GM19239 (cell line): ENCODE results near the gene MFN1.

ENCODE experiments used
- DNase-seq: peaks from one replicate; pipeline ENCODE4 v3.0.0; 2011; ENCODE audit warnings: low spot score; ENCODE audit not compliant: insufficient read length
- FAIRE-seq: peaks from 2 replicates; lab custom pipeline; 2011; peaks lifted over from hg19 to GRCh38; lab: Jason Lieb, UNC

MFN1 gene

DNA sequence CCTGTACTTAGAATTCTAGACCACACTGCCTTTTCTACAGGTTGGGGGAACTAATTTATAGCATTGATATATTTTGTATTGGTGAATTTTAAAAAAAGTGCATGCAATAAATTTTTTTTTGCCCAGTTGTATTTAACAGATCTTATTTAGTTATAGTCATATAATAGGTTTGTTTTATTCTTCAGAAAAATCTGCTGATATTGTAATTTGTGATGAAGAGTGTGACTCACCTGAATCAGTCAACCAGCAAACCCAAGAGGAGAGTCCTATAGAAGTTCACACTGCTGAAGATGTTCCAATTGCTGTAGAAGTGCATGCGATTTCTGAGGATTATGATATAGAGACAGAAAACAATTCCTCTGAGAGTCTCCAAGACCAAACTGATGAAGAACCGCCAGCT is 14.4 kb upstream of the MFN1 start:
- FAIRE-seq, result no peak
- DNase-seq, result no peak

DNA sequence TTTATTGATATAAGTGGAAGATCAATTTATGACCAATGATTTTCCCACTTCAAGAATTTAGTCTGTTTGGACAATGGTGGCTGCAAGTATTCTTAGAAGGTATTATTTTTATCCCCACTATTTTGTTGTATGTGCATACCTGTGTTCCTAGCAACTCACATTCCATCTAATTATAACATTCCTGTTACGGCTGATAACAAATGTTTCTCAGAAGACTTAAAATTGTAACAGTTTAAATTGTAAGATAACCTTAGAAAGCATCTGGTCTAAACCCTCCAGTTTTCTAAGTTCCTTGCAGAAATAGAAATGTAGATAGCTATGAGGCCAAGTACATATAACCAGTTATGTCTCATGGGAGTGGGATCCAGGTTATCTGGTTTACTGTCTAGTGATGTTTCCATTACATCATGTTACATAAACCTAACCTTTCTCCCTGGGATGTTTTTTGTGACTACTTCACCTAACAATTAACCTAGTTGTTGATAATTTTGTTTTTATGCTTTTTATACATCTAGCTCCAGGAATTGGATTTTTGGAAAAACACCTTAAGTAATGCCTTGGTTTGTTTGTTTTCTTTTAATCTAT is 11.1 kb upstream of the MFN1 start:
- DNase-seq (no peak), FAIRE-seq (no peak)

DNA sequence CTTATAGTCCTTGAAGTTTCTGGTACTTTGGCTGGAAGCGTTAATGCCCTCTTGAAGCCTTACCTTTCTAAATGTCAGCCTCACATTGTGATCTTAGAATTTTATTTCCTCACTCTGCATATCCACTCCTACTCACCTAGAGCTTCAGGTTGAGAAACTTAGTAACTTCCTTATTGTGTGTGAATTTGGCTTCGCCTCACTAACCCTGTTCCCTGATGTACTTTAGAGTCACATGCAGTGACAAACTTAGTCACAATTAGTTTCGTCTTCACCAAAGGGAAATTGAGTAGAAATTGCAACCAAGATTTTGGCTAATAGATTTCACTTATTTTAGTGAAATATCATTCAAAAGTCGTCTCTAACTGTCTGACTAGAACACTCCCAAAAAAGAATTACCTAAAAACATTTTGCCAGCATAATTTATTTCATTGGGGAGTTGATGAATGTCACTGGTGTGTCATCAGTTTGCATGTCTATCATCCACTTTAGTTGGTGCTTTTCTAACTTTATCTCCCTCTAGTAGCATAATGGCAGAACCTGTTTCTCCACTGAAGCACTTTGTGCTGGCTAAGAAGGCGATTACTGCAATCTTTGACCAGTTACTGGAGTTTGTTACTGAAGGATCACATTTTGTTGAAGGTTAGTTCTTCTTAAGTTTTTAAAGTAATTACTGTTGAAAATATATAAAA is 960 bp downstream of the MFN1 start:
- no peak for FAIRE-seq
- DNase-seq, result peak; percentile 23

DNA sequence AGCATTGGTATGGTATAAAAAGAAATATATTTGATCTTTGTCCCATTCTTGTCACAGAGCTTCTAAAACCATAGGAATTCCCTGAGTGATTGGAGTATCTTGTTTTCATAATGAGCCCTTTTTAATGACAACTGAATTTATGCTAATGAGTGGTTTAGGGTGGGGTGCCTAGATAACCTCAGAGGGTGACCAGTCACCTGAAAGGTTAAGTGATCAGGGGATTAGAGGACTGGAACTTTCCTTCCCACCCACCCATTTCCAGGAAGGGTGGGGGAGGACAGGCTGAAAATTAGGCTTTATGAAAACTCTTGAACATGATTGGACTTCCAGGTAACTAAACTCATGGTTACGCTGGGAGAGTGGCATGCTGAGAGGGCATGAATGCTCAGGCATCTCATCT is 8.5 kb downstream of the MFN1 start:
- FAIRE-seq (no peak), DNase-seq (no peak)

DNA sequence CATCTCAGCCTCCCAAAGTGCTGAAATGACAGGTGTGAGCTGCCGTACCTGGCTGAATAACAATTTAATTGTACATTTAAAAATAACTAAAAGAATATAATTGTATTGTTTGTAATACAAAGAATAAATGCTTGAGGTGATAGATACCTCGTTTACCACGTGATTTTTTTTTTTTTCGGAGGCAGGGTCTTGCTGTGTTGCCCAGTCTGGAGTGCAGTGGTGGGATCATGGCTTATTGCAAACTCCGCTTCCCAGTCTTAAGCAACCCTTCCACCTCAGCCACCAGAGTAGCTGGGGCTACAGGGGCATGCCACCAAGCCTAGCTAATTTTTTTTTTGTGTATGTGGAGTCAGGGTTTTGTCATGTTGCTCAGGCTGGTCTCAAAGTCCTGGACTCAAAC is 15.8 kb downstream of the MFN1 start:
- FAIRE-seq, result no peak
- no peak for DNase-seq

DNA sequence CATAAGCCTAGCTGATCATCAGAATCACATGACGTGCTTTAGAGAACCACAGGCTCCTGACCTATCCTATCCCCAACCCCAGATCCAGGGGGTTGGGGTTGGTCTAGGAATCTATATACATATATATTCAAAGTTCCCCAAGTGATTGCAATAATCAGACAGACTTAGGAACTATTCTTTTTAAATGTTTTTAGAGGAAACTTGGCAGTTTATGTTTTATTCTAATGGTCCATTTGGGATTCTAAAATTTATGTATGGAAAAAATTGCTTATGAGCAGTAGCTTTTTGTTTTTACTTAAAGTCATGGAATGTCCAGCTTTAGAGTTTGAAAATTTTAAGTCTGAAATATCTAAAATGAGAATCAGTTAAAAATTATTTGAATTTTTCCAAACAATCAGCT is 22.1 kb downstream of the MFN1 start:
- no peak for FAIRE-seq
- DNase-seq, result no peak

DNA sequence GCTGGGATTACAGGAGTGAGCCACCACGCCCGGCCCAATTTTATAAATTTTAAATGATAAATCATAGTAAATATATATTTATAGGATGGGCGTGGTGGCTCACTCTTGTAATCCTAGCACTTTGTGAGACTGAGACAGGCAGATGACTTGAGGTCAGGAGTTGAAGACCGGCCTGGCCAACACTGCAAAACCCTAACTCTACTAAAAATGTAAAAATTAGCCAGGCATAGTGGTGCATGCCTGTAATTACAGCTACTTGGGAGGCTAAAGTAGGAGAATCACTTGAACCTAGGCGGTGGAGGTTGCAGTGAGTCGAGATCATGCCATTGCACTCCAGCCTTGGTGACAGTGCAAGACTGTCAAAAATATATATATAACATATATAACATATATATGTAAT is 26.4 kb downstream of the MFN1 start:
- no peak for DNase-seq

DNA sequence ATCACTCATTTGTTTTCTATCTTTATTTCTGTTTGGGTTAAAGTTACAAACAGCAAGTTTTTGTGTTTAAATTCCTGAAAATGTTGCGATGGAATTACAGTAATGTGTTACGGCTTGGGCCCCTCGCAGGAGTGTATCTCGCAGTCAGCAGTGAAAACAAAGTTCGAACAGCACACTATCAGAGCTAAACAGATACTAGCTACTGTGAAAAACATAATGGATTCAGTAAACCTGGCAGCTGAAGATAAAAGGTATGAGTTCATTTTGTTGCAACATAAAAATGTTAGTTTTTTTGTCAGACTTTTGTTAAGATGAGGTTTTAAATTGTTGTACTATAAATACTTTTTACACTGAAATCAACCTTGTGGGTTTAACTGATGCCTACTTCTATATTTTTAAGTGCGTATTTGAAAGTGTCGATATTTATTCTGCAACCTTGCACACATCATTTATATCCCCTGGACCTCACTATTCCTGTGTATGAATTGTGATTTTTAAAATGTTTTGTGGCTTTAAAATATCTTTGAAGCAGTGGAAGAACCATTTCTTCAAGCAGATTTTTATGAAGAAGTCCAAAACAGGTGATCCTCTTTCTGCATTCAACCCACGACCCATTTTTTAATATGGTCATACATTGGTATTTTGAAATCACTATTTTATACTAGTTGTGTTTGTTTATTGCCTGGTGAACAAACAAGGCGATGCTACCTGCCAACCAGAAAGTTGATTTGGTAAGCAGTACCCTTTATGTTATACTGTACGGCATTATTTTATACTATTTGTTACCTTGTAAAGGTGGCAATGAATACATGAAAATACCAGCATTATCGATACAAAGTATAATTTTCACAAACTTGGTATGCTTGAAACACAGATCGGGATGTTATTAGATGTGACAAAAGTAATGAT is 27.8 kb downstream of the MFN1 start:
- no peak for DNase-seq
- FAIRE-seq, result no peak

More for the DNA sequence above, 26.4 kb downstream of the MFN1 start:
- FAIRE-seq, result no peak

DNA sequence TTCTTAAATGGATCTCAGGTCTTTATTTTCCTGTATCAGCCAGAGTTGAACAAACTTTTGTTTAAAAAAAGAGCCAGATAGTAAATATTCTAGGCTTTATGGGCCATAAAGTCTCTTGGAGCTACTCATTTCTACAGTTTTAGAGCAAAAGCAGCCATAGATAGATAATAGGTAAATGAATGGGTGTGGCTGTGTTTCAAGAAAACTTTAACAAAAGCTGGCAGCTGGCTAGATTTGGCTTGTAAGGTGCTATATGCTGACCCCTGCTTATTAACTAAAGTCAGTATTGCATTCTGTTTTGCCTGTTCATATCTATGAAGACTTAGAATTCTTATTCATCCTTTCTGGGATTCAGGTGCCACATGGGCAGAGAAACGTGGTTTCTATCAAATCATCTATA is 29.0 kb downstream of the MFN1 start:
- DNase-seq (no peak), FAIRE-seq (no peak)

DNA sequence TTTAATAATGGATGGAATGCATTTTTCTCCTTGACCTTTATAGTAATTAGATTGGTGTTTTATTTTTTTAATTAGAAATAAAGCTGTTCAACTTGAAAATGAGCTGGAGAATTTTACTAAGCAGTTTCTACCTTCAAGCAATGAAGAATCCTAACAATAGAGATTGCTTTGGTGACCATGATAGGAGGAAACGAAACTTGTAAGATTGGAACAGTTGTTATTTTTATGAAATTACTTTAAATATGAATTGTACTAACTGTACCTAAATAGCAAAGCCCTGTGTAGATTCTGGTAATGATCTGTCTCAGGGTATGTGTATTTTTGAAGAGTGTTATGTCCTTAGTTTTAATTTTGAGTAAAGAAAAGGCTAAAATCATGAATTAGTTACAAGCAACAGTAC is 44.4 kb downstream of the MFN1 start:
- FAIRE-seq (no peak), DNase-seq (no peak)

DNA sequence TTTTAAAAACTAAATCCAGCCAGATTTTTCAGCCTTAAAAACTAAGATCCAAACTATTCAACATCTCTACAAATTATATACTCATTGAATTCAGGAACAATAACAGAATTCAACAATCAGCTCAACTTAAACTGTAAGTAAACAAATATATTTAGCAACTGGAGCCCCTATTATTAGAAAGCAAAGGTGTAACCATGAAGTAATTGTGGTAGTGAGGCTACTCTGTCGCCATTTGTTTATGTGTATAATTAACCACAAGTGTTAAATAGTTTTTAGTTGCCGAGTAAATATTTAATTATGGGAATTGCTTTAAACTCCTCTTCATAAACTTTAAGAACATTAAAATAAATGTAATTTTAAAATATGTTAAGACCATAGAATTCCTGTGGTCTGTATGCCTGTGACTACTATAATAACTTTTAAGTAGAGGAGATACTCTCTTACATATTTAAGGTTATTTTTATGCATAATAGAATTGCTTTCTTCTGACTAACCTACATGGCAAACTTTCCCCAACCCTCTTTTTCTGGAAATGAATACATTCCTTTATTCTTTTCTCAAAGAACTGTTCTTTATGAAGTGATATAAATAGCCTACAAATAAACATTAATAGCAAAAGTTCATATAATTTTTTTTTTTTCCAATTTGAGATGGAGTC is 51.2 kb downstream of the MFN1 start:
- DNase-seq (no peak), FAIRE-seq (no peak)

DNA sequence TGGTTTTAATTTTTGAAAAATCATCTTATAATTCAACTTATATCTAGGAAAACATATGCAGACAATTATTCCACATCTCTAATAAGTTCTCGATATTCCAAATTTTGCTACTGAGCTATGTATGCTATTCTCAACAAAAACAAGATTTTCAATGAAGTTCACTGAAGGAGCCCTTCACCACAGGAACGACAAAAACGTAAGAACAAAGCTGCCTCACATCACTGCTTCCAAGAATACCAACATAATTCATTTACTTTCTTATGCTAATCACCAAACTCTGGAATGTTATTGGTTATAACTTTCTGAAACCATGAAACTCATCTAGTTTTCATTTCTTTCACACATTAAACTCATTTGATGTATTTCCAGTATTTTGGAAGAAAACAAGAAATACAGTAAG is 54.1 kb downstream of the MFN1 start:
- FAIRE-seq (no peak), DNase-seq (no peak)

DNA sequence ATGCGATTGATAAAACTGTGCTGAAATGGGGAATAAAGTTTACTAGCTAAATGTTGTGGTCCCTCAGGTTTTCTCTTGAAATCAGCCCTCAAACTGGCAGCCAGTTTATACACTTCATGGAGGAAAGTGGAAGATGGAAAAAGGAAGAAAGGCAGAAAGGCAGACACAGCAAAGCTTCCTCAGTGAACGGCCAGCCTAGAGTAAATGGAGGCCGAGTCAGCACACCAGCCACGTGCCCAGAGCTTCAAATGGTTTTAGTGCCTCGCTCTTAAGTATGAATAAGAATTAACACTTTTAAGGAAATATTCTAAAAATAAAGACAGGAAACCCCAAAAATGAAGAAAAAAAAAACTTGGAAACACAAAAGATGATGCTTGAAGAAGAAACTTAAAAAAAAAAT is 55.5 kb downstream of the MFN1 start:
- no peak for FAIRE-seq
- DNase-seq, result no peak

DNA sequence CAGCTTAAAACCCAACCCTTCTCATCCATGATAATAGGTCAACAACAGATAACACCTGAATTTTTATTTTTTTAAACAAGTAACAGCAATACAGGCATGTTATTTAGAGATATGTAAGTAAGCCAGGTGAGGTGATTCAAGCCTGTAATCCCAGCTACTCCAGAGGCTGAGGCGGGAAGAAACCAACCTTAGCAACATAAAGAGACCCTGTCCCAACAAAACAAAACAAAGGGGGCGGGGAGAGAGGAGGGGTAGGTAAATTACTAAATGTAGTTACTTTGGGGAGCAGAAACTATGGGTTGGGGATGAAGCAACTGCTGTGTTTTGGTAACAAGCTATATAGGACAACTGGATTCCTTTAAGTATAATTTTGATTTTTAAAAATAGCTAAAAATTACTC is 56.8 kb downstream of the MFN1 start:
- no peak for DNase-seq
- no peak for FAIRE-seq

DNA sequence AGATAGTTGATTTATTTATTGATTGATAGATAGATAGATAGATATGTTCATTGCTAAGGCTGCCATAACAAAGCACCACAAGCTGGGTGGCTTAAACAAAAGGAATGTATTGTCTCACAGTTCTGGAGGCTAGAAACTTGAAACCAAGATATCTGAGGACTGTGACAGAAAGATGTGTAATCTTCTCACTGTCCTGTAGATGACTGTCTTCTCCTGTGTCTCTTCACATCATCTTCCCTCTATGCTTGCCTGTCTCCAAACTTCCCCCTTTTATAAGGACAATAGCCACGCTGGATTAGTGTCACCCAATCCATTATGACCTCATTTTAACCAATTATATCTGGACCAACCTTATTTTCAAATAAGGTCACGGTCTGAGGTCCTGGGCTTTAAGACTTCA is 62.8 kb downstream of the MFN1 start:
- FAIRE-seq, result no peak
- no peak for DNase-seq

DNA sequence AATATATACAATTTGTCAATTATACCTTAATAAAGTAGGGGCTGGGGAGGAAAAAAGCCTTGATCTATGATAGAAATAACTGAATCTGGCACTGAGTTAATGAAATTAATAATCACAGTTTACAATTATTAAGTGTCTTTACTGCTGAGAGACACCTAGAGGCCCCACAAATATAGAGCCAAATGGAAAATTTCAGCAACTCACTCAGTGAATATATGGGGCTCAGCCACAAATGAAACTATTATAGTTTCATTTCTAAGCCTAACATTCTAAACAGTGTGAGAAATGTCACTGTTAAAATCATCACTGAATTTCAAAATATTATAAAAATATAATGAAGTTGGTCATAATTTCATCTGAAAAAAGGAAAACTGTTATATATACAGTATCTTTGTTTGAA is 63.5 kb downstream of the MFN1 start:
- DNase-seq (no peak), FAIRE-seq (no peak)

DNA sequence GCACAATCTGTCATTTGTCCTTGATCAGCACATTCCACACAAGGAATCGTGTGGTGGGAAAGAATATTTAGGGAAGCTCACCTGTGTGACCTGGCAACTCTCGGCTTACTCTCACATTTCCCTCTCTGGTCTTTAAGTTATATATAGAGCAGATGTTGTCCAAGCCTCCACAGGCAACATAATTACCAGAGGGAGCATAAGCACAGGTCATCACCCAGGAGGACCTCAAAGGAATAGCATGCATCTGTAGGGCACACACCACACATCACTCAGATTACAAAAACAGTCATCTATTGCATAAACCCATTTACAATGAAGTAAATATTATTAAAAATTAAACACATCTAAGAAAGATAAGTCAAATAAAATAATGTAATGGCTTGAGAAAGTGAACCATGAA is 67.3 kb downstream of the MFN1 start:
- no peak for FAIRE-seq
- no peak for DNase-seq

DNA sequence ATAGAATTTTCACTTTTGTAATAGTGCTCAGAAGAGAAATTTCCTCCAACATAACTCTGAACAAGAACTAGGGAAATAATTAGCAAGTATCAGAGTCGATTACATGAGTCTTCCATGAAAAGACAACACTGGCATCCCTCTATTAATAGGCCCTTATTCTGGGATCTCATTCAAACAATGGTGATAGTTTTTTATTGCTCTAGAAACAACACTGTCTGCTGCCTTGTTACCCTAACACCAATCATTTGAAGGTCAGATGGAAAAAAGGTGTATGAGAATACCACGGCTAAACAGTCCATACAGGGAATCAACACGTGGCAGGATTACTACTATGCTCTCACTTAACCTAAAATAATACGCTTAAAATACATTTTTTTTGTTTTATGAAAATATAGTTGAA is 67.9 kb downstream of the MFN1 start:
- FAIRE-seq (no peak), DNase-seq (no peak)

DNA sequence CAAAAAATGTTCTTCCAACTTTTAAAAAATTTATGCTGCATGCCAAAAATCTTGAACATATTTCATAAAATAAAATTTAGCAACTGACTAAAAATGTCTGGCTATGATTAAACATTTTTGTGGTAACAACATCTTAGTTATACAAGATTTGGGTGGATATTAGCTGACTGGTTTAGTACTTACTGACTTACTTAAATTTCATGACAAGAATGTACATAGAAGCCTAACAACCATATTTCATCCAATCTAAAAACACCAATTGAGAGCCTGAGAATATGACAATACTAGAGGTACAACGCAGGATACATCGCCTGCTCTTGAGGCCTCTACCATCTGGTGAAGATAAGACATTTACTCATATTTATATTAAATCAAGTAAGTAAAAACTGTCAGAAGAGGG is 69.2 kb downstream of the MFN1 start:
- FAIRE-seq (no peak), DNase-seq (no peak)

DNA sequence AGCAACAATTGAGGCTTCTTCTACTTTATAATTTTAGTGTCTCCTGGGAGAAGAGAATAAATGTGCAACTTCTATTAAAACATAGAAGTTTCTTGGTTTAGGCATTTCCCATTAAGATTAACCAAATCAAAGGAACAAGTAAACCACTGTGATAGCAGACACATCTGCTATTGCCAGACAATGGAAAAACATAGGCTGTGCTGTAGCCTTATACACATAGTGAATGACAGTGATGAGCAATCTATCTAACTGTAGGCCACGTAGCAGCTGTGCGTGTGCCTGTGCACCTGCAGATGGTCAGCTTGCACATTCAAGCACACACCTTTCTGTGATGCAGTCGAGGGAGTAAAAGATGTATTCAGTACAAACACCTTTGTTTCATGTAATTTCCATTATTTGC is 71.1 kb downstream of the MFN1 start:
- DNase-seq (no peak), FAIRE-seq (no peak)

DNA sequence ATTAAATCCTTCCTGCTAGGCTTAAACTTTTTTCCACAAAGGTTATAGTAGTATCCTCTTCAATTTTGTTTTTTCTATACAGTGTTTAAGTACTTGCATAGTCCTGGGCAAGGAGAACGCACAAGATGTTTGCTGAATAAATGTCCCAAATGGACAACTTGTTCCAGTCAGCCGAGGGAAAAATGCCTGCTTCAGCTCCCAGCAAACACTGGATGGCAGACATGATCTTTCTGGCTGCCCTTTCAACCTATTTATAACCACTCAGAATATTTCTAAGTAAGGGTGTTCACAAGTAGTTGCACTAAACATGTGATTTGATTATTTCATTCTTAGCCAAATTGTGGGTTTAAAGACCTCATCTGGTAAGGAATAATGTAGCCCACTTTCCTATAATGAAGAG is 74.0 kb downstream of the MFN1 start:
- FAIRE-seq, result no peak
- DNase-seq, result no peak
